Left lung (tissue), 10 donors: ENCODE measurements around the gene POLR3C. TPM values are rescaled to one million over a fixed set of nuclear protein-coding genes. Genes with fewer than 3 reads are reported as not detected.

Experiments used
- ATAC-seq: fragments of 200-7000 bp; cut with Tn5 transposase; one replicate; pipeline ENCODE4 v1.9.1; 2020; ENCODE audit warnings: moderate library complexity
- DNase-seq, 4 donors: peaks; one replicate each; pipeline ENCODE4 v3.0.0-alpha.2; 2013 to 2020
- H3K27ac ChIP-seq, 2 donors: fragments of 200-600 bp; sonication (generic) in 1 of 2; one replicate each; pipeline versions ENCODE4 v1.5.0 to v1.8.0; 2020 to 2021
- H3K27me3 ChIP-seq, 2 donors: fragments of 200-600 bp; sonication (generic) in 1 of 2; one replicate each; pipeline versions ENCODE4 v1.5.0 to v1.8.0; 2020 to 2021
- H3K36me3 ChIP-seq, 2 donors: fragments of 200-600 bp; sonication (generic) in 1 of 2; one replicate each; pipeline versions ENCODE4 v1.5.0 to v1.8.0; 2020 to 2021
- H3K4me1 ChIP-seq, 2 donors: fragments of 200-600 bp; one replicate each; pipeline ENCODE4 v1.8.0; 2021
- H3K4me3 ChIP-seq, 2 donors: fragments of 200-600 bp; sonication (generic) in 1 of 2; one replicate each; pipeline versions ENCODE4 v1.5.0 to v1.8.0; 2020 to 2021; ENCODE audit warnings: mild to moderate bottlenecking in 1 of 2
- H3K9me3 ChIP-seq, 2 donors: fragments of 200-600 bp; sonication (generic) in 1 of 2; one replicate each; pipeline versions ENCODE4 v1.5.0 to v1.8.0; 2020 to 2021
- CTCF ChIP-seq, 2 donors: fragments of 200-600 bp; sonication (generic) in 1 of 2; IDR thresholded peaks; one replicate each; pipeline versions ENCODE4 v1.5.0 to v1.8.0; 2021; ENCODE audit warnings: antibody characterized with exemption in 2 of 2
- intact Hi-C, 2 donors: fragments of 100-400 bp; cut with DNase I; formaldehyde crosslinking; loops; one replicate each; pipeline versions ENCODE4 v1.11.2 to v1.14.2; 2022
- polyA plus RNA-seq, 6 donors: library from polyadenylated mRNA; unstranded; fragments of 120-200 nt; gene quantifications; one replicate each; pipeline ENCODE4 v1.2.1, GENCODE V29; 2013; ENCODE audit not compliant: insufficient read length in 6 of 6
- total RNA-seq, 2 donors: library from RNA; stranded (reverse); fragmentation: NEBNext Ultra II Directional; extraction: Animal tissue kit (Norgen Biotek cat#: 25700); gene quantifications; one replicate each; pipeline ENCODE4 v1.2.1, GENCODE V29; 2021
- donor health status: DM: no; HTN: yes; CAD: no.
- donor health status: DM: no; HTN: no; CAD: no.

POLR3C gene
- total and polyA plus RNA-seq, 8 donors: 20.1 to 40.6 (median 35.1) TPM

GRCh38 chr1:145871994-145872924, 48.3 kb downstream of the POLR3C start:
- H3K9me3 ChIP-seq: no peaks in the 10 kb centered on the region
- peaks cover 0 to 15% of the 10 kb centered on the region in 2 donors for H3K27me3 ChIP-seq
- ATAC-seq: peak; percentile 80
- peak overlapping the region; percentile 28 to 37 for H3K4me3 ChIP-seq
- H3K4me1 ChIP-seq: peaks cover 0 to 18% of the 10 kb centered on the region in 2 donors
- DNase-seq: peak; percentile 56 to 88 (median 72)
- H3K27ac ChIP-seq: peak overlapping the region; percentile 65 to 79
- intact Hi-C loops: no loop called here
- TF ChIP-seq CTCF (IDR thresholded peaks at IDR 0.05): no peak
- H3K36me3 ChIP-seq: no peaks in the 10 kb centered on the region

- TF ChIP-seq CTCF (IDR thresholded peaks at IDR 0.05): no peak
- H3K4me1 ChIP-seq: peaks cover 0 to 18% of the 10 kb centered on the region in 2 donors
- no peak overlapping the region for H3K4me3 ChIP-seq
- DNase-seq: no peak
- peaks cover 0 to 15% of the 10 kb centered on the region in 2 donors for H3K27me3 ChIP-seq
- H3K36me3 ChIP-seq: no peaks in the 10 kb centered on the region
- H3K27ac ChIP-seq: no peak overlapping the region
- intact Hi-C loops: no loop called here
- ATAC-seq: no peak
- H3K9me3 ChIP-seq: no peaks in the 10 kb centered on the region
These were observed 50.6 kb downstream of the POLR3C start for GRCh38 chr1:145874646-145875045.

GRCh38 chr1:145877923-145878486, 54.0 kb downstream of the POLR3C start:
- H3K4me1 ChIP-seq: peaks cover 0 to 4% of the 10 kb centered on the region in 2 donors
- peak; percentile 42 for ATAC-seq
- no peaks in the 10 kb centered on the region for H3K9me3 ChIP-seq
- no peak for DNase-seq
- peaks cover 0 to 3% of the 10 kb centered on the region in 2 donors for H3K27me3 ChIP-seq
- no peaks in the 10 kb centered on the region for H3K36me3 ChIP-seq
- no peak for TF ChIP-seq CTCF (IDR thresholded peaks at IDR 0.05)
- H3K4me3 ChIP-seq: no peak overlapping the region
- intact Hi-C loops: no loop called here
- no peak overlapping the region for H3K27ac ChIP-seq

GRCh38 chr1:145878724-145879123, 54.7 kb downstream of the POLR3C start:
- DNase-seq (no peak), ATAC-seq (peak; percentile 72)
- no peak overlapping the region for H3K4me3 ChIP-seq
- H3K4me1 ChIP-seq: no peaks in the 10 kb centered on the region
- H3K27me3 ChIP-seq: no peaks in the 10 kb centered on the region
- no peaks in the 10 kb centered on the region for H3K9me3 ChIP-seq
- no peak for TF ChIP-seq CTCF (IDR thresholded peaks at IDR 0.05)
- intact Hi-C loops: no loop called here
- no peak overlapping the region for H3K27ac ChIP-seq
- no peaks in the 10 kb centered on the region for H3K36me3 ChIP-seq

GRCh38 chr1:145879775-145880174, 55.8 kb downstream of the POLR3C start:
- Histone ChIP-seq H3K4me1 (no peaks in the 10 kb centered on the region), H3K36me3 (no peaks in the 10 kb centered on the region), H3K9me3 (no peaks in the 10 kb centered on the region), H3K27me3 (peaks cover 0 to 9% of the 10 kb centered on the region in 2 donors), H3K27ac (no peak overlapping the region), H3K4me3 (no peak overlapping the region)
- intact Hi-C loops: no loop called here
- TF ChIP-seq CTCF (IDR thresholded peaks at IDR 0.05): no peak
- DNase-seq (no peak), ATAC-seq (no peak)
